SK-N-MC (cell line): Measurements from ENCODE around the gene DNAH6.
"Not testable (repeated sequence)": the region's sequence is repeated elsewhere in the genome, so short reads cannot be mapped to it uniquely, and the experiment has no call there.

Source experiments
- DNase-seq: peaks from one replicate; pipeline ENCODE4 v3.0.0-alpha.2; 2011; ENCODE audit warnings: low read depth, low spot score
- H3K27ac ChIP-seq: fragments of 200-600 bp; sonication (generic); 2 replicates; pipeline ENCODE4 v1.5.1; 2016; ENCODE audit warnings: mixed run types
- H3K36me3 ChIP-seq: fragments of 200-600 bp; sonication (generic); 2 replicates; pipeline ENCODE4 v1.6.1; 2017; ENCODE audit warnings: antibody characterized with exemption, low read length, mixed read lengths; ENCODE audit not compliant: insufficient read depth
- H3K4me3 ChIP-seq: fragments of 200-600 bp; sonication (generic); 2 replicates; pipeline ENCODE4 v1.5.1; 2016
- H3K9ac ChIP-seq: fragments of 200-600 bp; sonication (generic); 2 replicates; pipeline ENCODE4 v1.8.0; 2017; ENCODE audit warnings: mixed run types, mixed read lengths; ENCODE audit not compliant: insufficient read length
- H3K9me3 ChIP-seq: fragments of 200-600 bp; sonication (generic); 2 replicates; pipeline ENCODE4 v1.6.1; 2017; ENCODE audit warnings: low read depth, mild to moderate bottlenecking, antibody characterized with exemption, low read length, moderate library complexity, mixed read lengths
- EZH2 ChIP-seq: fragments of 200-600 bp; sonication (generic); IDR thresholded peaks from one replicate; pipeline ENCODE4 v1.6.1; 2017; ENCODE audit warnings: antibody characterized with exemption
- FOXP2 ChIP-seq: optimal IDR thresholded peaks from 2 replicates; pipeline ENCODE3; 2011; ENCODE audit warnings: mild to moderate bottlenecking, moderate library complexity; ENCODE audit not compliant: insufficient read depth; ENCODE audit errors: extremely low read length, control extremely low read depth
- POLR2AphosphoS5 ChIP-seq: IDR thresholded peaks from 2 replicates; pipeline ENCODE4 v1.6.1; 2012; ENCODE audit warnings: mild to moderate bottlenecking, low read depth, low read length, borderline replicate concordance

The DNAH6 gene

GRCh38 chr2:84548303-84548702 lies 32.0 kb downstream of the DNAH6 start:
- Histone ChIP-seq H3K9me3 (no peaks in the 10 kb centered on the region), H3K4me3 (no peak overlapping the region), H3K36me3 (no peaks in the 10 kb centered on the region), H3K27ac (no peak overlapping the region), H3K9ac (no peak overlapping the region)
- TF ChIP-seq FOXP2 (no peak), EZH2 (no peak), POLR2AphosphoS5 (no peak)
- no peak for DNase-seq

- H3K4me3 ChIP-seq: no peak overlapping the region
- H3K9me3 ChIP-seq: no peaks in the 10 kb centered on the region
- no peaks in the 10 kb centered on the region for H3K36me3 ChIP-seq
- no peak for TF ChIP-seq POLR2AphosphoS5
- TF ChIP-seq EZH2: no peak
- no peak for TF ChIP-seq FOXP2
- H3K27ac ChIP-seq: no peak overlapping the region
- no peak for DNase-seq
- no peak overlapping the region for H3K9ac ChIP-seq
Measured at GRCh38 chr2:84550916-84551315, 34.6 kb downstream of the DNAH6 start.

GRCh38 chr2:84551526-84551925 lies 35.2 kb downstream of the DNAH6 start:
- H3K27ac ChIP-seq, H3K9me3 ChIP-seq, H3K4me3 ChIP-seq, H3K9ac ChIP-seq, H3K36me3 ChIP-seq, DNase-seq: not testable (repeated sequence)

- DNase-seq: no peak
- Histone ChIP-seq H3K9ac (no peak overlapping the region), H3K9me3 (no peaks in the 10 kb centered on the region), H3K36me3 (no peaks in the 10 kb centered on the region), H3K27ac (no peak overlapping the region), H3K4me3 (no peak overlapping the region)
- TF ChIP-seq FOXP2 (no peak), POLR2AphosphoS5 (no peak), EZH2 (no peak)
Measured at GRCh38 chr2:84556190-84556589, 39.9 kb downstream of the DNAH6 start.

GRCh38 chr2:84559838-84560237 lies 43.5 kb downstream of the DNAH6 start:
- Histone ChIP-seq H3K9ac (no peak overlapping the region), H3K4me3 (no peak overlapping the region), H3K27ac (no peak overlapping the region), H3K9me3 (no peaks in the 10 kb centered on the region), H3K36me3 (no peaks in the 10 kb centered on the region)
- TF ChIP-seq EZH2 (no peak), FOXP2 (no peak), POLR2AphosphoS5 (no peak)
- no peak for DNase-seq

- Histone ChIP-seq H3K27ac (no peak overlapping the region), H3K4me3 (no peak overlapping the region), H3K9ac (no peak overlapping the region), H3K36me3 (no peaks in the 10 kb centered on the region), H3K9me3 (no peaks in the 10 kb centered on the region)
- no peak for DNase-seq
- TF ChIP-seq FOXP2 (no peak), EZH2 (no peak), POLR2AphosphoS5 (no peak)
Measured at GRCh38 chr2:84579661-84580060, 63.4 kb downstream of the DNAH6 start.

- Histone ChIP-seq H3K36me3 (no peaks in the 10 kb centered on the region), H3K9ac (no peak overlapping the region), H3K9me3 (no peaks in the 10 kb centered on the region), H3K4me3 (no peak overlapping the region), H3K27ac (no peak overlapping the region)
- no peak for DNase-seq
- TF ChIP-seq FOXP2 (no peak), POLR2AphosphoS5 (no peak), EZH2 (no peak)
Measured at GRCh38 chr2:84603911-84604310, 87.6 kb downstream of the DNAH6 start.

GRCh38 chr2:84613082-84613481 lies 96.8 kb downstream of the DNAH6 start:
- Histone ChIP-seq H3K36me3 (no peaks in the 10 kb centered on the region), H3K4me3 (no peak overlapping the region), H3K9ac (no peak overlapping the region), H3K27ac (no peak overlapping the region), H3K9me3 (no peaks in the 10 kb centered on the region)
- TF ChIP-seq FOXP2: no peak
- TF ChIP-seq POLR2AphosphoS5: no peak
- no peak for TF ChIP-seq EZH2
- DNase-seq: no peak

- H3K36me3 ChIP-seq: no peaks in the 10 kb centered on the region
- TF ChIP-seq FOXP2: no peak
- no peak for TF ChIP-seq POLR2AphosphoS5
- TF ChIP-seq EZH2: no peak
- no peak overlapping the region for H3K4me3 ChIP-seq
- no peak overlapping the region for H3K9ac ChIP-seq
- H3K9me3 ChIP-seq: no peaks in the 10 kb centered on the region
- no peak overlapping the region for H3K27ac ChIP-seq
- no peak for DNase-seq
Measured at GRCh38 chr2:84619794-84620371, 103.6 kb downstream of the DNAH6 start.
